Measurements from ENCODE around the gene KMO. TPM values are rescaled to one million over a fixed set of nuclear protein-coding genes. Genes with fewer than 3 reads are reported as not detected.
A peak's percentile ranks its signal among the peaks of the same experiment; 100 is the strongest.

The KMO gene
- total RNA-seq, 1 donor from 2014 or later: 0.50 TPM

DNA sequence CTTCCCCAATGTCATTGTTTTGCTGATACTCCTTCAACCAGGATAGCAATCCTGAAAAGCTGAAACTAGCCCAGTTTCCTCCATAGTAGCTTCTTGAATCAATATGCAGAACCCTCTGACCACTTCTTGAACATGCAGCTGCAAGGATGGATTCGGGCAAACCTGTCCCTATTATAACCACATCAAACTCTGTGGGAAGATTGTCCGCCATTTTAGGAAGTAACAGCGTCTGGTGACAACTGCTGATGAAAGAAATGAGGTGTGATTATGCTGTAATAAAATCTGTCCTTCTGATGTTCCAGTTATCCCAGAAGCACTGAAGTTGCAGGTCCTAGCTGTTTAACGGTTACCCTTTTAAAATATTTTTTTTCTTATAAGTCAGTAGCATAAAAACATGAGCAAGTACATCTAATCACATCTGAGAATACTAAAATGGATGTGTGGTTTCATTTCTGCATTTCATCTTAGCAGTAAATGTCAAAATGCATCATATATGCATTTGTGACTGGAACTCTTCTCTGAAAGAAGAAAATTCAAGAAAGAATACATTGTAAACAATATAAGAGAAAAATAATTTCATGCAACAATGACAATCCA, 103.5 kb downstream of the KMO start:
- no peak for DNase-seq (ENCODE audit: low read depth)
- Histone ChIP-seq H3K36me3 (ENCODE audit: insufficient read depth, low read length) (peaks cover 12% of the 10 kb centered on the region), H3K4me2 (ENCODE audit: low read length) (no peak overlapping the region), H3K27ac (ENCODE audit: low read depth, low read length) (no peak overlapping the region), H3K9ac (ENCODE audit: low read length) (no peak overlapping the region), H3K79me2 (ENCODE audit: insufficient read depth, low read length) (peaks cover 50% of the 10 kb centered on the region), H4K20me1 (ENCODE audit: insufficient read depth, low read length) (peaks cover 18% of the 10 kb centered on the region), H3K4me3 (ENCODE audit: insufficient read depth, low read depth, low read length) (no peak overlapping the region), H3K9me3 (ENCODE audit: insufficient read depth, low read depth, low read length) (no peaks in the 10 kb centered on the region), H3K4me1 (ENCODE audit: insufficient read depth, low read length) (peaks cover 11% of the 10 kb centered on the region), H2AFZ (ENCODE audit: low read depth, low read length) (no peak overlapping the region), H3K27me3 (ENCODE audit: insufficient read depth, low read length) (no peaks in the 10 kb centered on the region)
- H3K4me3 Mint-ChIP-seq (ENCODE audit: unreplicated experiment): no peak overlapping the region
- no peaks in the 10 kb centered on the region for H3K9me3 Mint-ChIP-seq (ENCODE audit: unreplicated experiment)
- no peak for FAIRE-seq
- TF ChIP-seq CTCF (IDR thresholded peaks at IDR 0.05; ENCODE audit: insufficient read depth, low read depth, low read length) (no peak), EZH2 (IDR thresholded peaks at IDR 0.05; ENCODE audit: insufficient read depth, low read length) (no peak)
- H3K36me3 Mint-ChIP-seq (ENCODE audit: low read depth, unreplicated experiment): peaks cover 2% of the 10 kb centered on the region
- no peak overlapping the region for H3K27ac Mint-ChIP-seq (ENCODE audit: unreplicated experiment)
- H3K4me1 Mint-ChIP-seq (ENCODE audit: low read depth, unreplicated experiment): peaks cover 27% of the 10 kb centered on the region
- H3K27me3 Mint-ChIP-seq (ENCODE audit: low read depth, unreplicated experiment): no peaks in the 10 kb centered on the region

DNA sequence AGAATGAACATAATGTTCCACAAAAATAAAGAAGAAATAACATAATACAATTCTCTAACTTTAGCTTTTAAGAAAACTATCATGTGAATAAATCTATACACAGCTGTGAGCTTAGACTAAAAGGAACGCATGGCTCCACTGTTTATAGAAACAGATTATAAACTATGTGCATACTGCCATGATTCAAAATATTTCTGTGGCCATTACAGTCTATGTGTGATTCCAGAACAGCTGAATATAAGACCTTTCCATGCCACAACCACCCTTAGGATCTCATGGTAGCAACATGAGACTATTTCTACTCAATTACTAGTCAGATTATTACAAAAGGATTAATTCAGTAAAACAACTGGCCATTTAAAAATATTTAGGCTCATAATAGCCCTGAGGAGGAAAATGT, 104.1 kb downstream of the KMO start:
- H3K4me3 Mint-ChIP-seq (ENCODE audit: unreplicated experiment): peak overlapping the region; percentile 68
- no peak for FAIRE-seq
- Histone ChIP-seq H3K27me3 (ENCODE audit: insufficient read depth, low read length) (no peaks in the 10 kb centered on the region), H3K4me3 (ENCODE audit: insufficient read depth, low read depth, low read length) (no peak overlapping the region), H3K4me2 (ENCODE audit: low read length) (no peak overlapping the region), H3K9me3 (ENCODE audit: insufficient read depth, low read depth, low read length) (no peaks in the 10 kb centered on the region), H3K36me3 (ENCODE audit: insufficient read depth, low read length) (peaks cover 12% of the 10 kb centered on the region), H3K9ac (ENCODE audit: low read length) (no peak overlapping the region), H3K27ac (ENCODE audit: low read depth, low read length) (no peak overlapping the region), H2AFZ (ENCODE audit: low read depth, low read length) (no peak overlapping the region), H3K4me1 (ENCODE audit: insufficient read depth, low read length) (peaks cover 11% of the 10 kb centered on the region), H3K79me2 (ENCODE audit: insufficient read depth, low read length) (peaks cover 50% of the 10 kb centered on the region), H4K20me1 (ENCODE audit: insufficient read depth, low read length) (peaks cover 18% of the 10 kb centered on the region)
- no peaks in the 10 kb centered on the region for H3K27me3 Mint-ChIP-seq (ENCODE audit: low read depth, unreplicated experiment)
- peaks cover 2% of the 10 kb centered on the region for H3K36me3 Mint-ChIP-seq (ENCODE audit: low read depth, unreplicated experiment)
- H3K27ac Mint-ChIP-seq (ENCODE audit: unreplicated experiment): no peak overlapping the region
- TF ChIP-seq EZH2 (IDR thresholded peaks at IDR 0.05; ENCODE audit: insufficient read depth, low read length): no peak
- no peak for TF ChIP-seq CTCF (IDR thresholded peaks at IDR 0.05; ENCODE audit: insufficient read depth, low read depth, low read length)
- DNase-seq (ENCODE audit: low read depth): no peak
- peaks cover 31% of the 10 kb centered on the region for H3K4me1 Mint-ChIP-seq (ENCODE audit: low read depth, unreplicated experiment)
- H3K9me3 Mint-ChIP-seq (ENCODE audit: unreplicated experiment): no peaks in the 10 kb centered on the region

DNA sequence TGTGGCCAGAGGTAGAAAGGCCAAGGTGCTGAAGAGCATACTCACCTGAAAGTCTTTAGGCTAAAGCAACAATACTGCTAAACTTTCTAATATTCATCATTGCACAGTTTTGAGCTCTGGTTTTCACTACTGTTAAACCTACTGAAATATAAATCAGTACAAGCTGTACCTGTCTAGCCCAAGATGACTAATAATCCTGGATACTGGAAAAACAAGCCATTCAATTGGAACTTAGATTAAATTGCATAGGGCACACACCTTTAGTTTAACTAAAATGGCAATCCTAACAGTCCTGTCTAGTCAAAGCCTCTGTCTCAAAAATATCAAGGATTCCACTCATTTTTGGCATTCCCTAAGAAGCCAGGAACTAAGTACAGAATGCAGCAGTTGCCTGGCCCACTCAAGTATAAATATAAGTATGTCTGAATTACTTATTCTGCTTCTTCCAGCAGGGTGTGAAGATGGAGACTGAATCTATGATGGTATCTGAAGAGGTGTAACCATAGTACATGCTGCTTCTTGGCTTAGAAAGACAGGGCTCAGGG, 104.9 kb downstream of the KMO start:
- no peak overlapping the region for H3K27ac Mint-ChIP-seq (ENCODE audit: unreplicated experiment)
- Histone ChIP-seq H3K9ac (ENCODE audit: low read length) (no peak overlapping the region), H3K27me3 (ENCODE audit: insufficient read depth, low read length) (no peaks in the 10 kb centered on the region), H2AFZ (ENCODE audit: low read depth, low read length) (no peak overlapping the region), H3K36me3 (ENCODE audit: insufficient read depth, low read length) (peaks cover 12% of the 10 kb centered on the region), H4K20me1 (ENCODE audit: insufficient read depth, low read length) (peaks cover 18% of the 10 kb centered on the region), H3K4me1 (ENCODE audit: insufficient read depth, low read length) (peaks cover 15% of the 10 kb centered on the region), H3K4me3 (ENCODE audit: insufficient read depth, low read depth, low read length) (no peak overlapping the region), H3K27ac (ENCODE audit: low read depth, low read length) (no peak overlapping the region), H3K9me3 (ENCODE audit: insufficient read depth, low read depth, low read length) (no peaks in the 10 kb centered on the region), H3K4me2 (ENCODE audit: low read length) (peak overlapping the region; percentile 94), H3K79me2 (ENCODE audit: insufficient read depth, low read length) (peaks cover 50% of the 10 kb centered on the region)
- peaks cover 1% of the 10 kb centered on the region for H3K36me3 Mint-ChIP-seq (ENCODE audit: low read depth, unreplicated experiment)
- FAIRE-seq (no peak), DNase-seq (ENCODE audit: low read depth) (peak; percentile 37)
- H3K4me3 Mint-ChIP-seq (ENCODE audit: unreplicated experiment): peak overlapping the region; percentile 93
- TF ChIP-seq EZH2 (IDR thresholded peaks at IDR 0.05; ENCODE audit: insufficient read depth, low read length) (no peak), CTCF (IDR thresholded peaks at IDR 0.05; ENCODE audit: insufficient read depth, low read depth, low read length) (no peak)
- peaks cover 35% of the 10 kb centered on the region for H3K4me1 Mint-ChIP-seq (ENCODE audit: low read depth, unreplicated experiment)
- H3K9me3 Mint-ChIP-seq (ENCODE audit: unreplicated experiment): peaks cover 2% of the 10 kb centered on the region
- no peaks in the 10 kb centered on the region for H3K27me3 Mint-ChIP-seq (ENCODE audit: low read depth, unreplicated experiment)

Data from astrocyte (in vitro differentiated cells and primary cell).